ENCODE data around the gene THRB.

DNA sequence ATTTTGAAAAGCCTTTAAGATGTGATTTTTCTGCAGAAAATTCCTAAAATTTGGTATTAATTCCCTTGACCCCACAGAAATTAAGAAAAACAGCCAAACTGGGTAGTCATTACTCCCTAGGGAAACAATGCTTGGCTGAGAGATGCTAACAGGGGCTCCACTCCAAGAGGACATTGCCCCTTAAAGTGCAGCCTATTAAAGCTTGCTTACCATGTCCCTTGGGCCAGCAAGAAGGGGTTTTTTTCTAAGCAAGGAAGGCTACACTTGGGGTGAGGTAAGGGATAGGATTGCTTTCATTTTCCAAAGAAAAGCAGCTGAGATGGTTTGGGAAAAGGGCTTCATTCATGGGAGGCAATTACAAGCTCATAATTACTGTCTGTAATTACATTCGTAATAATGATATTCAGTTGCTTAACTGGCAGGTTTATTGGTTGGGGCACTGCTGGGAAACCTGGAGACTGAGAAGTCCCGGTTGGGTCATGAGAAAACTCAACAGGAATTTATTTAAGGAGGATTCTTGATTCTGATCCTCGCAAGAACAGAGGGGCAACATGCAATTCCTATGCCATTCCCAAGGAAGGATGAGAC, 302.1 kb downstream of the THRB start:
- TF ChIP-seq EZH2 (IDR thresholded peaks at IDR 0.05) (no peak), POLR2AphosphoS5 (IDR thresholded peaks at IDR 0.05; ENCODE audit: borderline replicate concordance, low read depth, low read length) (no peak), FOXP2 (optimal IDR thresholded peaks at IDR 0.05; ENCODE audit: control extremely low read depth, extremely low read length, insufficient read depth) (no peak)
